IPS DF 19.7 (cell line): ENCODE data around the gene MIB2.
A peak's percentile ranks its signal among the peaks of the same experiment; 100 is the strongest.
"Not testable (repeated sequence)": the region's sequence is repeated elsewhere in the genome, so short reads cannot be mapped to it uniquely, and the experiment has no call there.

Source experiments
- DNase-seq: peaks from one replicate; pipeline ENCODE4 v3.0.0-alpha.2; 2013; ENCODE audit warnings: low read depth, low spot score

The MIB2 gene

GRCh38 chr1:1647567-1648241 is 32.4 kb downstream of the MIB2 start:
- not testable (repeated sequence) for DNase-seq

GRCh38 chr1:1648265-1648664 is 33.0 kb downstream of the MIB2 start:
- DNase-seq, result not testable (repeated sequence)

- peak; percentile 80 for DNase-seq
Observed at GRCh38 chr1:1658583-1659549, 43.6 kb downstream of the MIB2 start, which contains the start of gene CDK11B. CDK11B (minus strand) TSS chr1:1659004; CDS start chr1:1657485, 1,519 bp downstream.

- not testable (repeated sequence) for DNase-seq
Observed at GRCh38 chr1:1662392-1662791, 47.1 kb downstream of the MIB2 start.

- DNase-seq, result not testable (repeated sequence)
Observed at GRCh38 chr1:1662830-1663560, 47.7 kb downstream of the MIB2 start.

- not testable (repeated sequence) for DNase-seq
Observed at GRCh38 chr1:1664318-1664717, 49.0 kb downstream of the MIB2 start.

- no peak for DNase-seq
Observed at GRCh38 chr1:1664941-1665814, 49.9 kb downstream of the MIB2 start.

- DNase-seq, result no peak
Observed at GRCh38 chr1:1665815-1666251, 50.5 kb downstream of the MIB2 start.

GRCh38 chr1:1666526-1666925 is 51.2 kb downstream of the MIB2 start:
- no peak for DNase-seq

- DNase-seq, result no peak
Observed at GRCh38 chr1:1669468-1670440, 54.5 kb downstream of the MIB2 start.

- DNase-seq, result no peak
Observed at GRCh38 chr1:1670866-1671265, 55.6 kb downstream of the MIB2 start.

GRCh38 chr1:1671365-1672119 is 56.2 kb downstream of the MIB2 start:
- no peak for DNase-seq

GRCh38 chr1:1672181-1672965 is 57.1 kb downstream of the MIB2 start:
- DNase-seq, result no peak

GRCh38 chr1:1674806-1675205 is 59.5 kb downstream of the MIB2 start:
- DNase-seq, result not testable (repeated sequence)

- DNase-seq, result not testable (repeated sequence)
Observed at GRCh38 chr1:1675218-1675617, 59.9 kb downstream of the MIB2 start.

- DNase-seq, result not testable (repeated sequence)
Observed at GRCh38 chr1:1676087-1676486, 60.8 kb downstream of the MIB2 start.

- DNase-seq, result no peak
Observed at GRCh38 chr1:1677718-1678580, 62.6 kb downstream of the MIB2 start.
